IPS-18a (cell line): Measurements from ENCODE around the gene MYL3.

Experiments used
- H3K27ac ChIP-seq: one replicate; pipeline ENCODE4 v1.5.1; 2013; ENCODE audit warnings: low read length
- H3K27me3 ChIP-seq: one replicate; pipeline ENCODE4 v1.6.1; 2013; ENCODE audit warnings: mild to moderate bottlenecking, low read length; ENCODE audit not compliant: control insufficient read depth, insufficient read depth
- H3K36me3 ChIP-seq: one replicate; pipeline ENCODE4 v1.6.1; 2013; ENCODE audit warnings: low read depth, low read length; ENCODE audit not compliant: control insufficient read depth
- H3K4me1 ChIP-seq: one replicate; pipeline ENCODE4 v1.6.1; 2013; ENCODE audit warnings: low read depth, low read length; ENCODE audit not compliant: control insufficient read depth
- H3K4me3 ChIP-seq: one replicate; pipeline ENCODE4 v1.5.1; 2013; ENCODE audit warnings: low read length
- H3K9ac ChIP-seq: one replicate; pipeline ENCODE4 v1.6.1; 2013; ENCODE audit warnings: mild to moderate bottlenecking, low read length, moderate library complexity
- H3K9me3 ChIP-seq: one replicate; pipeline ENCODE4 v1.6.1; 2013; ENCODE audit warnings: low read depth, low read length; ENCODE audit not compliant: control insufficient read depth

The MYL3 gene

DNA sequence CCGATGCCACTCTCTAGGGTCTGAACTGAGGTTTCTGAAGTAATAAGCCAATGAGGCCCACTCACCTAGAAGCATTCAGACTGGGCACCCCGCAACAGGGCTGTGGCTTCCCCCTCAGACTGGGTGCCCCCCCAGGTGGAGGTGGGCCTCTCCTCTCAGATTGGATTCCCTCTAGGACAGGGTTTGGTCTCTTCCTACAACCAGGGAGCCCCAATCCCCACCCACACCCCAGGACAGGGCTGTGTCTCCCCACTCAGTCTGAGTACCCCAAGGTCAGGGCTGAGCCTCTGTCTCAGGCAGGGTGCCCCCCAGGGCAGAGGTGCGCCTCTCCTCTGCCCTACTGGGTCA lies 41.9 kb upstream of the MYL3 start:
- Histone ChIP-seq H3K9ac (no peak overlapping the region), H3K4me1 (no peaks in the 10 kb centered on the region), H3K36me3 (no peaks in the 10 kb centered on the region), H3K9me3 (no peaks in the 10 kb centered on the region), H3K27ac (no peak overlapping the region), H3K4me3 (no peak overlapping the region), H3K27me3 (no peaks in the 10 kb centered on the region)

GRCh38 chr3:46904303-46905212 lies 41.3 kb upstream of the MYL3 start:
- no peaks in the 10 kb centered on the region for H3K36me3 ChIP-seq
- H3K4me1 ChIP-seq, result no peaks in the 10 kb centered on the region
- no peaks in the 10 kb centered on the region for H3K9me3 ChIP-seq
- no peak overlapping the region for H3K4me3 ChIP-seq
- no peak overlapping the region for H3K27ac ChIP-seq
- H3K9ac ChIP-seq, result no peak overlapping the region
- no peaks in the 10 kb centered on the region for H3K27me3 ChIP-seq

GRCh38 chr3:46903341-46904302 lies 40.4 kb upstream of the MYL3 start:
- Histone ChIP-seq H3K36me3 (no peaks in the 10 kb centered on the region), H3K9ac (no peak overlapping the region), H3K4me1 (no peaks in the 10 kb centered on the region)

GRCh38 chr3:46902188-46902631 lies 39.0 kb upstream of the MYL3 start:
- Histone ChIP-seq H3K4me1 (no peaks in the 10 kb centered on the region), H3K9ac (no peak overlapping the region), H3K27me3 (no peaks in the 10 kb centered on the region), H3K9me3 (no peaks in the 10 kb centered on the region), H3K27ac (no peak overlapping the region), H3K36me3 (no peaks in the 10 kb centered on the region), H3K4me3 (no peak overlapping the region)

More at GRCh38 chr3:46903341-46904302, 40.4 kb upstream of the MYL3 start:
- no peak overlapping the region for H3K27ac ChIP-seq
- H3K9me3 ChIP-seq, result no peaks in the 10 kb centered on the region
- H3K27me3 ChIP-seq, result no peaks in the 10 kb centered on the region
- no peak overlapping the region for H3K4me3 ChIP-seq

GRCh38 chr3:46901591-46902187 lies 38.4 kb upstream of the MYL3 start:
- no peaks in the 10 kb centered on the region for H3K36me3 ChIP-seq
- H3K27me3 ChIP-seq, result no peaks in the 10 kb centered on the region
- H3K9ac ChIP-seq, result no peak overlapping the region
- no peaks in the 10 kb centered on the region for H3K4me1 ChIP-seq
- H3K4me3 ChIP-seq, result no peak overlapping the region
- H3K9me3 ChIP-seq, result no peaks in the 10 kb centered on the region
- no peak overlapping the region for H3K27ac ChIP-seq

DNA sequence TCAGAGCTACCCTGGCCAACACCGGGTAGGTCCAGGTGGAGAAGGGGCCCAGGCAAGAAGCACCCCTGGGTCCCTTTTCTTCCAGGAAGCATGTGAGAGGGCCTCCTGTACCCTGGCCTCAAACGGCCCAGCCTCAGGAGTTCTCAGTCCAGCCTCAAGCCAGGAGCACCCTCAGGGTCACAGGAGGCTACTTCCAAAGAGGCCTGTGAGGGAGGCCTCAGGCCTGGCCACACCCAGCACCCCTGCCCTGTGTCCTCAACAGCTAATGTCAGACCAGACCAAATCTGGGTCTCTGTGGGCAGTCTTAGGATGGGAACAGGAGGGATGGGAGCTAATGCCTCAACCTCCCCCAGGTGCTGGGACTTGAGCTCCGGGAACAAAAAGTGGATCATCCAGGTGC lies 37.8 kb upstream of the MYL3 start:
- no peaks in the 10 kb centered on the region for H3K27me3 ChIP-seq
- no peak overlapping the region for H3K4me3 ChIP-seq
- no peak overlapping the region for H3K9ac ChIP-seq
- H3K9me3 ChIP-seq, result no peaks in the 10 kb centered on the region
- no peaks in the 10 kb centered on the region for H3K36me3 ChIP-seq
- no peaks in the 10 kb centered on the region for H3K4me1 ChIP-seq
- H3K27ac ChIP-seq, result no peak overlapping the region

GRCh38 chr3:46900356-46900755 lies 37.1 kb upstream of the MYL3 start:
- Histone ChIP-seq H3K9me3 (no peaks in the 10 kb centered on the region), H3K36me3 (no peaks in the 10 kb centered on the region), H3K9ac (no peak overlapping the region), H3K27ac (no peak overlapping the region), H3K4me3 (no peak overlapping the region), H3K4me1 (no peaks in the 10 kb centered on the region), H3K27me3 (no peaks in the 10 kb centered on the region)

DNA sequence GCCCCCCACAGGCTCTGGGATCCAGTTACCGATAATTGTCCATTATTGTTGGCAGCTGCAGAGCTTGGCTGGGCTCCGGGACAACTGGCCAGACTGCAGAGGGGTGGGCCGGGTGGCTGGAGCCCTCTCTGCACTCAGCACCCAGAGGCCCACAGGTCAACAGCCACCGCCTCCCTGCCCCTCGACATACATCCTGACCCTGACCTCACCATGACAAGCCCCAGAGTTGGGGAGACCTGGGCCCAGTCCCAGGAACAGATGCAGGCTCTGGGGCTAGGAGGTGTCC lies 36.7 kb upstream of the MYL3 start:
- Histone ChIP-seq H3K9me3 (no peaks in the 10 kb centered on the region), H3K9ac (no peak overlapping the region), H3K27me3 (no peaks in the 10 kb centered on the region), H3K36me3 (no peaks in the 10 kb centered on the region), H3K4me3 (no peak overlapping the region), H3K27ac (no peak overlapping the region), H3K4me1 (no peaks in the 10 kb centered on the region)

DNA sequence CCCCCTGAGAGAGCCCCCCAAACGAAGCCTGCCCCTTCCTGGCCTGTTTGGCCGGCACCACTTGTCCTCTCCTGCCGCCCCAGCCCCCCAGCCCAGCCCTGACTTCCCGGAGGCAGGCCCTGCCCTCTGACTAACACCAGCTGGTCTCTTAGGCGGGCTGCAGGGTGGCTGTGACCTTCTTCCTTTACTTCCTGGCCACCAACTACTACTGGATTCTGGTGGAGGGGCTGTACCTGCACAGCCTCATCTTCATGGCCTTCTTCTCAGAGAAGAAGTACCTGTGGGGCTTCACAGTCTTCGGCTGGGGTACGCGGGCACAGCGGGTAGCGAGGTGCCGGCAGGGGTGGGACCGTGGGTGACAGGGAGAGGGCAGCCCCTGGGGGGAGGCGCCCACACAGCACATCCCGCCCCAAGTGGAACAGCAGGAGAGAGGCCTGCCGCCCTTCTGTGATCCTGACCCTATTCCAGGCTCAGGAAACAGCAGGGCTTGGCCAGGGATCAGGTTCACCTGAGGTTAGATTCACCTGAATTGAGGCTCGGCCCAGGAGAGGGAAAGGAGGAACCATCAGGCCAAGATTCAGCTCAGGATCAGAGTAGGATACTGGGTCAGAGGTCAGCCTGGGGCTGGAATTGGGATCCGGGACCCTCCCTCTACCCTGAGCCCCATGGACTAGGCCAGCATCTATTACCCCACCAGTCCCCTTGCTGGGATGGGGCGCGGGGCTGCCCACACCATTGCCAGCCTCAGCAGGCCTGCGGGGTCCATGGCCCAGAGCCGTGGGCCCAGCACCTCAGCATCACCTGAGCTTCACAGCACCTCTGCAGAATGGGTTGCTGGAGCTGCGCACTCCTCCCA lies 36.1 kb upstream of the MYL3 start:
- no peak overlapping the region for H3K4me3 ChIP-seq
- H3K27ac ChIP-seq, result no peak overlapping the region
- no peaks in the 10 kb centered on the region for H3K27me3 ChIP-seq
- no peak overlapping the region for H3K9ac ChIP-seq
- H3K36me3 ChIP-seq, result no peaks in the 10 kb centered on the region
- H3K4me1 ChIP-seq, result no peaks in the 10 kb centered on the region
- H3K9me3 ChIP-seq, result no peaks in the 10 kb centered on the region

GRCh38 chr3:46898321-46899150 lies 35.3 kb upstream of the MYL3 start:
- no peak overlapping the region for H3K9ac ChIP-seq

More at GRCh38 chr3:46898321-46899150, 35.3 kb upstream of the MYL3 start:
- H3K4me1 ChIP-seq, result peaks cover under 1% of the 10 kb centered on the region
- no peak overlapping the region for H3K27ac ChIP-seq
- H3K36me3 ChIP-seq, result no peaks in the 10 kb centered on the region
- H3K27me3 ChIP-seq, result peaks cover 3% of the 10 kb centered on the region
- no peaks in the 10 kb centered on the region for H3K9me3 ChIP-seq
- H3K4me3 ChIP-seq, result no peak overlapping the region
